Sciatic nerve (tissue), 2 donors: ENCODE data around the gene NAA60. TPM values are rescaled to one million over a fixed set of nuclear protein-coding genes. Genes with fewer than 3 reads are reported as not detected.
"Not testable (repeated sequence)": the region's sequence is repeated elsewhere in the genome, so short reads cannot be mapped to it uniquely, and the experiment has no call there.

Experiments
- ATAC-seq: fragments of 200-7000 bp; cut with Tn5 transposase; one replicate; pipeline ENCODE4 v1.9.1; 2020; ENCODE audit warnings: mild to moderate bottlenecking, moderate library complexity
- DNase-seq: peaks from one replicate; pipeline ENCODE4 v3.0.0-alpha.2; 2020; ENCODE audit warnings: low spot score
- intact Hi-C: fragments of 100-400 bp; cut with DNase I; formaldehyde crosslinking; loops from one replicate; pipeline ENCODE4 v1.14.2; 2022
- microRNA-seq: library from miRNA; unstranded; fragments of <30 nt; microRNA quantifications from one replicate; pipeline ENCODE4 v1.2.0, GENCODE V29; 2020
- total RNA-seq: library from RNA; stranded (reverse); fragmentation: NEBNext Ultra II Directional; extraction: Animal tissue kit (Norgen Biotek cat#: 25700); gene quantifications from one replicate; pipeline ENCODE4 v1.2.1, GENCODE V29; 2021
- donor health status: DM: no; HTN: no; CAD: no.
- donor health status: DM: no; HTN: no; CAD: no.

The NAA60 gene
- total RNA-seq, 1 donor from 2014 or later, result 41.3 TPM

DNA sequence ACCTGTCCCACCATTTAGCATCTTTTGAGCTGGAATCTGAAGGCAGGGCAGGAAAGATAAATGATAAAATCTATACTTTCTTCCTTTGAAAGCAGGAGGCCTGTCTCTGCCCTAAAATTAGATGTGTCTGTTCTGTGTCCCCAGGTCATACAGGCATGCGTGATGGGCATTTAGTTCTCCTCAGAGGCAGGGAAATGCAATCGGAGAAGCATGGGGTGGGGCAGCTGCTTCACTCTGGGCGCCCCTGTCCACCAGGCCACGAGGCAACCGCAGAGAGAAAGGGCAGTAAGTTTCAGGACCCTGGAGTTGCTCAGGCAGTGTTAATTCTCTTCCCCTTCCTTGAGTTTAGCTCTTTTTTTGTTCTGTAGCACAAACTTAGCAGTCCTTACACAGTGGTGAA, 82.5 kb downstream of the NAA60 start:
- intact Hi-C loops, result no loop called here
- ATAC-seq, result no peak
- peak; percentile 22 for DNase-seq

- intact Hi-C loops, ATAC-seq: not testable (repeated sequence)
- DNase-seq, result peak; percentile 85
Observed at GRCh38 chr16:3527216-3527829, 83.8 kb downstream of the NAA60 start.

- intact Hi-C loops, result no loop called here
- DNase-seq, result peak; percentile 27
- ATAC-seq, result no peak
Observed at GRCh38 chr16:3528406-3528805, 84.9 kb downstream of the NAA60 start.

- intact Hi-C loops, result no loop called here
Observed at GRCh38 chr16:3529175-3529574, 85.7 kb downstream of the NAA60 start.

GRCh38 chr16:3530371-3530914, 87.0 kb downstream of the NAA60 start:
- no peak for ATAC-seq
- DNase-seq, result peak; percentile 48
- intact Hi-C loops, result no loop called here

More at GRCh38 chr16:3529175-3529574, 85.7 kb downstream of the NAA60 start:
- no peak for DNase-seq
- ATAC-seq, result no peak

- ATAC-seq (no peak), DNase-seq (peak; percentile 33)
- intact Hi-C loops, result no loop called here
Observed at GRCh38 chr16:3532741-3533140, 89.3 kb downstream of the NAA60 start.

DNA sequence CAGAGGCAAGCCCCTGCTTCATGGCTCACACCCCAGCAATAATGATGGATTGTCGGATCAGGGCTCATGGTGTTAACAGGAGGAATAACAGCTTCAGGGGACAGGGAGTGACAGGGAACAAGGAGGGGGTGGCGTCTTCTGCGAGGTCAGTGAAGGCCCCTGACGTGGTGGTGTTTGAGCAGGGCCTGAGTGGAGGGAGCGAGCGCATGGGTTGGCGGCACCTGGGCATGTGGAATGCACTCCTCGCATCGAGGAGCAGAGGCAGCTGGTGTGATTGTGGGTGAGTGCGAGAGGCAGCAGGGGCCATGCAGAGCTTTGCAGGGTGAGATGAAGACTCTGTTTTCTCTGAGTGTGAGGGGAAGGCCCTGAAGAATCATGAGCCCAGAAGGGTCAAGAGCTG, 90.6 kb downstream of the NAA60 start:
- intact Hi-C loops, result no loop called here
- no peak for ATAC-seq
- DNase-seq, result no peak

GRCh38 chr16:3536271-3536731, 92.8 kb downstream of the NAA60 start:
- DNase-seq, result no peak
- intact Hi-C loops, result no loop called here
- ATAC-seq, result no peak

Small RNA genes within 50 kb of the gene (microRNA-seq; reads per million reads assigned to microRNA genes)
- not detected for gene MIR6126

Other genes with a start within 250 kb of the NAA60 start
- 7.4 TPM for gene ZNF200, start 208.5 kb upstream of the NAA60 start, total RNA-seq
- gene MEFV, start 187.0 kb upstream of the NAA60 start, total RNA-seq, result 3.0 TPM
- 31.4 TPM for gene ZNF263, start 160.2 kb upstream of the NAA60 start, total RNA-seq
- 9.9 TPM for gene TIGD7, start 138.2 kb upstream of the NAA60 start, total RNA-seq
- gene ZNF75A, start 138.2 kb upstream of the NAA60 start, total RNA-seq, result 33.8 TPM
- gene OR2C1, start 87.8 kb upstream of the NAA60 start, total RNA-seq, result 0.40 TPM
- 14.3 TPM for gene ZSCAN32, start 42.7 kb upstream of the NAA60 start, total RNA-seq
- 10.8 TPM for gene ZNF174, start 42.5 kb upstream of the NAA60 start, total RNA-seq
- 3.2 TPM for gene ZNF597, start 176 bp upstream of the NAA60 start, total RNA-seq
- gene C16orf90, start 51.8 kb downstream of the NAA60 start, total RNA-seq, result not detected
- gene CLUAP1, start 57.3 kb downstream of the NAA60 start, total RNA-seq, result 32.7 TPM
- gene NLRC3, start 133.7 kb downstream of the NAA60 start, total RNA-seq, result 1.6 TPM
- gene SLX4, start 167.9 kb downstream of the NAA60 start, total RNA-seq, result 6.5 TPM
- 24.7 TPM for gene DNASE1, start 211.0 kb downstream of the NAA60 start, total RNA-seq